Fibroblast of peridontal ligament (primary cell): Measurements from ENCODE around the gene KIF2C.
"Not testable (repeated sequence)": the region's sequence is repeated elsewhere in the genome, so short reads cannot be mapped to it uniquely, and the experiment has no call there.

Experiments
- DNase-seq: peaks from one replicate; pipeline ENCODE4 v3.0.0-alpha.2; 2010; ENCODE audit errors: extremely low read depth

KIF2C gene

DNA sequence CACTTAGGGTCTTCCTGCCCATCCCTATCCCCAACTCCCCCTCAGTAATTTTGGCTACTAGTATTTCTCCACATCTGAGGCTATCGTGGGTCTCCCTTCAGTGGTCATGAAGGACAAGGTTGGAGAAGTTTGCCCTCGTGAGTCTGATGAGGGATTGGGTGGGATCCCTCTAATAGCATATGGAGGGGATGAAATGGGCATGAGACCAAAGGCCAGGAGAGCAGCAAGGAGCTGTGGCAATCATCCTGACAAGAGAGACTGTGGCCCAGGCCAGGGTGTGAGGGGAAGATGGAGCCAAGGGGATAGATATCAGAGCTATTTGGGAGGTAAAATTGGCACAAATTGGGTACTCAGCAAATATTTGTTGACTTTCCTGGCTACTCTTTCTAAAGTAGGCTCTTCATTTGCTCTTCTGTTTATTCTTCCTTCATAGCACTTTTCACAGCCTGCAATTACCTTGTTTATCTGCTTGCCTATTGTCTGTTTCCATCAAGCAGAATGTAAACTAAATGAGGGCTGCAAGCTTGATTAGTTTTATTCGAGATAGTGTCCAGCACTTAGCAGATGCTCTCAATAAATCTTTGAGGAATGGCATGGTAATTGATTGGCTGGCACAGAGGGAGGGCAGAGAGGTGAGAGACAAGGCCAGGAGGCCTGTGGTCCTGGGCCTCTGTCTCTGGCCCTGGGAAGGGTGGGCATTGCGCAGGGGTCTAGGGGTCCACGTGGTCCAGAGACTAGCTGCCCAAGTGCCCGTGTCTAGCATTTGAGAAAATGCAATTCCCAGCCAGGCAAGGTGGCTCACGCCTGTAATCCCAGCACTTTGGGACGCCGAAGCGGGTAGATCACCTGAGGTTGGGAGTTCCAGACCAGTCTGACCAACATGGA is 59.1 kb downstream of the KIF2C start:
- DNase-seq: no peak

DNA sequence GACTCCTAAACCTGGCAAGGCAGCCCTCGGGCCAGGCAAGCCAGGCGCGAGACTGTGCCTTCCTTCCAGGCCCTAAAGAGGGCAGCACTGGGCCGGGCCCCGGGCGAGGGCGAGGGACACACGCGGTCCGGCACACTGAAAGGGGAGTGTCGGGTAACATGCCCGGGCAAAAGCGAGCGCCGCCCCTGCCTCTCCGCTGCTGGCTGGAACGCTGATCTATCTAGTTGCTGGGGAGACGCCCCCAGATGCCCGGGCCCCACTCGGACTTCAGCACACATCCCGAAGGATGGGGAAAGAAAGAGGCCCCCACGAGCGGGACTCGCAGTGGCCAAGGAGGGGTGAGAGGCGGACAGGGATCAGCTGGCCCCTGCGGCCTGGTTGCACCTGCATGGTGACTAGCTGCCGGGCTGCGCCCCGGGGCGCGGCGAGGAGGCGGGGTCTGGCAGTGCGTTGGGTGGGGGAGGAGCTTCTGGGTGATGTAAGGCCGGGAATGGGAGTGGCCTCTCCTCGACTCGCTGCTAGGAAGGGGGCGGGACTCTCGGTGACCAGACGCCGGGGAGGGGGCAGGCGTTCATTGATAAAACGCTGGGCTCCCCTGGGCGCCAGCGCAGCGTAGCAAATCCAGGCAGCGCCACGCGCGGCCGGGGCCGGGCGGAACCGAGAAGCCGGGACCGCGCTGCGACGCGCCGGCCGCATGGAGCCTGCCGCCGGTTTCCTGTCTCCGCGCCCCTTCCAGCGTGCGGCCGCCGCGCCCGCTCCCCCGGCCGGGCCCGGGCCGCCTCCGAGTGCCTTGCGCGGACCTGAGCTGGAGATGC is 60.3 kb downstream of the KIF2C start, which contains the start of gene PLK3:
PLK3 (plus strand) TSS at position 608 of the 815 bp plus-strand sequence; CDS start at position 695, 87 bp downstream.
- DNase-seq: peak; percentile 96

DNA sequence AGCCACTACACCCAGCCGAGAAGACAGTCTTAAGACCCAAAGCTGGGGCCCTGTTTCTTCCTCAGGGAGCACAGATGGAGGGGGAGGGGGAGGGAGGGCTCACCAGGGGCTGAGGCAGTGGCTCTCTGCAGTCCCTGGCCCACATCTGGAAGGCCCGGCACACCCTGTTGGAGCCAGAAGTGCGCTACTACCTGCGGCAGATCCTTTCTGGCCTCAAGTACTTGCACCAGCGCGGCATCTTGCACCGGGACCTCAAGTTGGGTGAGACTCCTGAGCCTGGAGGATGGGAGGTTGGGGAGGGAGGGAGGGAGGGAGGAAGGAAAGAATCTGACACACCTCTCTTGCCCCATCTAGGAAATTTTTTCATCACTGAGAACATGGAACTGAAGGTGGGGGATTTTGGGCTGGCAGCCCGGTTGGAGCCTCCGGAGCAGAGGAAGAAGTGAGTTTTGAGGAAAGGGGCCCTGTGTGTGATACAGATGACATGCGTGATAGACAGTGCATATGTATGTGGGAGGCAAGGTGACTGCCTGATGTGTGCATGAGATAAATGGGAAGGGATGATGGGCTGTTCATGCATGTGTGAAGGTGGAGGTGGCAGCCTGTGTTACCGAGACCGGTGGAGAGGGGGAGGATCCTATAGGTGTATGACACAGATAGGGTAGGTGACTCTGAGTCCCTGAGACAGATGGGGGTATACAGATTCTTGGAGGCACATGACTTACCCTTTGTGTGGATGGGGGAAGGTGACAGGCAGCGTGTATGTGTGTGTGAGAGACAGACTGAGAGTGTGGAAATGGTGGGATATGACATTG is 62.1 kb downstream of the KIF2C start:
- DNase-seq: no peak

DNA sequence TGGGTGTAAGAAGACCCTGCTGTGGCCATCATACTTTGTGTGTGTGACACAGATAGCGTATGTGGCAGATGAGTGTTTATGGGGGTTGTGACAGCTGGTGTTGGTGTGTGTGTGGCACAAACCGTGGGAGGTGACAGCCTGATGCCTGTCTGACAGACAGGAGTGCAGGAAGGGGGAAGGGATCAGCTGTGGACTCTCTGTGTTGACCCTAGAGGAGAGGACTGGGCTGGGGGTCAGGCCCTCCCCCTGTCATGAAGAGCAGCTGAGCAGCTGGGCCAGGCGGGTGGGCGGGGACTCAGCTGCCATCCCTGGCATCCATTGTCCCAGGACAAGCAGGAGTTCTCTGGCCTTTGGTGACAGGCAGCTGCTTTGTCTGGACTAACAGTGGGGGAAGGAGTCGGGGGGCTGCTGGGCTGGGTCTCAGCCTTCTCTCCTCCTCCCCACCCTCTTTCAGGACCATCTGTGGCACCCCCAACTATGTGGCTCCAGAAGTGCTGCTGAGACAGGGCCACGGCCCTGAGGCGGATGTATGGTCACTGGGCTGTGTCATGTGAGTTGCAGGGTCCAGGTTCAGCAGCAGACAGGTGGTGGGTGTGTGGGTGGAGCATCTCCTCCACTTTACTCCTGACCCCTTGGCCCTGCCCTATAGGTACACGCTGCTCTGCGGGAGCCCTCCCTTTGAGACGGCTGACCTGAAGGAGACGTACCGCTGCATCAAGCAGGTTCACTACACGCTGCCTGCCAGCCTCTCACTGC is 62.8 kb downstream of the KIF2C start:
- no peak for DNase-seq

DNA sequence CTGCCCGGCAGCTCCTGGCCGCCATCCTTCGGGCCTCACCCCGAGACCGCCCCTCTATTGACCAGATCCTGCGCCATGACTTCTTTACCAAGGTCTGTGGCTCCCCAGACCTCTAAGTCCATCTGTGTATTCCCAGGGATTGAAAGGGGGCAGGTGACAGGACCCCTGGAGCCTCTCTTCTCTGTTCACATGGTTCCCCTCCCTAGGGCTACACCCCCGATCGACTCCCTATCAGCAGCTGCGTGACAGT is 63.4 kb downstream of the KIF2C start:
- no peak for DNase-seq

DNA sequence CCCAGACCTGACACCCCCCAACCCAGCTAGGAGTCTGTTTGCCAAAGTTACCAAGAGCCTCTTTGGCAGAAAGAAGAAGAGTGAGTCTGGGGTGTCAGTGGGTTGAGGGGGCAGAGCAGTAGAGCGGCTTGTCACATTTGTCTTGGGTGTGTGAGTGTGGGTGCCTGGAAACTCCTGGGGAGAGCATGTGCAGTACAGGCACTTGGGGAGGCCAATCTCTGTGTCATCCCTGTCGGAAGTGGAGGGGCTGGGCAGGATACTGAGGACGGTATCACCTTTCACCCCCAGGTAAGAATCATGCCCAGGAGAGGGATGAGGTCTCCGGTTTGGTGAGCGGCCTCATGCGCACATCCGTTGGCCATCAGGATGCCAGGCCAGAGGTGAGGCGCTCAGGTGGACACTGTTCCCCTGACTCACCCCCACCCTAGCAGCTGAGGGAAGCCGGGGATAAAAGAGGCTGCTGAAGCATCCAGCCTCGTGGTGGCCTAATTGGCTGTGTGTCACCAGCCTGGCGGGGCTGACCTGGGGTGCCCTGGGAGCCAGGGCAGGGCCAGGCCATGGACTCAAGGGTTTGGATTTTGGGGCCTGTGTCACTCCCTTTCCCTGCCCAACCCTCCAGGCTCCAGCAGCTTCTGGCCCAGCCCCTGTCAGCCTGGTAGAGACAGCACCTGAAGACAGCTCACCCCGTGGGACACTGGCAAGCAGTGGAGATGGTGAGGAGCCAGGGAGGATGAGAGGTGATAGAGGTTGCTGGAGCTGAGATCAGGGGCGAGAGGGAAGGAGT is 63.9 kb downstream of the KIF2C start:
- no peak for DNase-seq

DNA sequence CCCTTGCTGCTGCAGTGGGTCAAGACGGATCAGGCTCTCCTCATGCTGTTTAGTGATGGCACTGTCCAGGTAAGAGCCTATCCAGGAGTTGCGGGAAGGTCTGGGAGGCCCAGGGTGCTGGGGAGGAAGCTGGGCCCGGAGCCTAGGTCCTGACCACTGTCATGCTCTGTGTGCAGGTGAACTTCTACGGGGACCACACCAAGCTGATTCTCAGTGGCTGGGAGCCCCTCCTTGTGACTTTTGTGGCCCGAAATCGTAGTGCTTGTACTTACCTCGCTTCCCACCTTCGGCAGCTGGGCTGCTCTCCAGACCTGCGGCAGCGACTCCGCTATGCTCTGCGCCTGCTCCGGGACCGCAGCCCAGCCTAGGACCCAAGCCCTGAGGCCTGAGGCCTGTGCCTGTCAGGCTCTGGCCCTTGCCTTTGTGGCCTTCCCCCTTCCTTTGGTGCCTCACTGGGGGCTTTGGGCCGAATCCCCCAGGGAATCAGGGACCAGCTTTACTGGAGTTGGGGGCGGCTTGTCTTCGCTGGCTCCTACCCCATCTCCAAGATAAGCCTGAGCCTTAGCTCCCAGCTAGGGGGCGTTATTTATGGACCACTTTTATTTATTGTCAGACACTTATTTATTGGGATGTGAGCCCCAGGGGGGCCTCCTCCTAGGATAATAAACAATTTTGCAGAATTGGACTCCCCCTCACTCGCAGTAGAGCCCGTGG is 65.8 kb downstream of the KIF2C start:
- DNase-seq: no peak

DNA sequence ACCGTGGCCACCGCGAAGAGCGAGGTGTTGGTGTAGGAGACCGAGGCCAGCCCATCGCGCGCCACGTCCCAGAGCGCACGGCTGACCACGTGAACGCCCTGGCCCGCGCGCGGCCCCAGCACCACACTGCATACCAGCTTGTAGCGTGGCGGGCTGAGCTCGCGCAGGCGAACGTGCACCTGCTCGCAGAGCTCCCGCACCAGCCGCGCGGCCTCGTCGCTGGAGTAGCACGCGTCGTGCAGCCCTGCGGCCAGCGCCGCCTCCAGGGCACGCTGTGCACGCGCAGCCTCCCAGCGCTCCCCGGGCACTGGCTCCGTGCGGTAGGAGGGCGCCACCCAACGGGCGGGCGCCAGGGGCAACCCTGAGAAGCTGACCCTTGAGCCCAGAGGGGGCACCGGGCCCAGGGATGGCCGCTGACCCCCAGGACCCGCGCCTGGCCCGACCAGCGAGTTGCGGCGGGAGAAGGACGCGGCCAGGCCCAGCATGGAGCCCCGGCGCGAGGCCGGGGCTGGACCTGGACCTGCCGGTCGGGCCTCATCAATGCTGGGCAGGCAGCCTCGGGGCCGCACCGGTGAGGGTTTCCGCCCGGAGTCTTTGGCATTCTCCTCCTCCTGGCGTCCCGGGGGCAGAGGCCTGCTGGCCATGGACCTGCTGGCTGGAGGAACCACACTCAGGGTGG is 66.5 kb downstream of the KIF2C start:
- DNase-seq: no peak

DNA sequence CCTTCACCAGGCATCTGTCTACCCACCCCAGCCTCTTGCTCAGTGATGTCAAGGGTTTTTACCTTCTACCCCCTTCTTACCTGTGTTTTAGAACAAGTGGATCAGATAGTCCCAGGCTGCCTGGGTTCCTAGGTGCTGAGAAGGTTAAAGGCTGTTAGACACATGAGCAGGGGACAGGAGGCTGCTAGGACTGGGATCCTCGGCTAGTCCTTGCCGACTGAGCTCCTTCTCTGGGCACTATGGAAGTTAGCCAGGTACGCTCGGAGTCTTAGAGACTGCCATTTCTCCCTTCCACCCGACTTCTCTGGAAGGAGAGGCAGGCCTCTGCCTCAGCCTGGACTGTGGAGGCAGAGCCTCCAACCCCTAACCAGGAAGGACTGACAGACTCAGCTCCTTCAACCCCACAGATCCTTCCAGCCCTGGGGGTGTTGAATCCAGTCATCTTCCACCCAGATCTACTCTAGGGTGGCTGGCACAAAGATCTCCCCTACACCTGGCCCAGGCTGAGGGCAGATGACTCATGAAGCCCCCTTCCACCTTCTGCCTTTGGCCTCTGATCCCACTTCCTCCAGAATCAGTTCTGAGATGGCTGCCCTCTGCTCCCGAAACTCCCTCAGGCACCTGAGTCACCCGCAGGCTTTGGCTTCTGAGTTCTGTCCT is 67.2 kb downstream of the KIF2C start, which contains the start of gene DYNLT4:
DYNLT4 (minus strand) TSS at position 648 of the 660 bp plus-strand sequence. CDS start 683 bp downstream, outside the sequence.
- DNase-seq: no peak

DNA sequence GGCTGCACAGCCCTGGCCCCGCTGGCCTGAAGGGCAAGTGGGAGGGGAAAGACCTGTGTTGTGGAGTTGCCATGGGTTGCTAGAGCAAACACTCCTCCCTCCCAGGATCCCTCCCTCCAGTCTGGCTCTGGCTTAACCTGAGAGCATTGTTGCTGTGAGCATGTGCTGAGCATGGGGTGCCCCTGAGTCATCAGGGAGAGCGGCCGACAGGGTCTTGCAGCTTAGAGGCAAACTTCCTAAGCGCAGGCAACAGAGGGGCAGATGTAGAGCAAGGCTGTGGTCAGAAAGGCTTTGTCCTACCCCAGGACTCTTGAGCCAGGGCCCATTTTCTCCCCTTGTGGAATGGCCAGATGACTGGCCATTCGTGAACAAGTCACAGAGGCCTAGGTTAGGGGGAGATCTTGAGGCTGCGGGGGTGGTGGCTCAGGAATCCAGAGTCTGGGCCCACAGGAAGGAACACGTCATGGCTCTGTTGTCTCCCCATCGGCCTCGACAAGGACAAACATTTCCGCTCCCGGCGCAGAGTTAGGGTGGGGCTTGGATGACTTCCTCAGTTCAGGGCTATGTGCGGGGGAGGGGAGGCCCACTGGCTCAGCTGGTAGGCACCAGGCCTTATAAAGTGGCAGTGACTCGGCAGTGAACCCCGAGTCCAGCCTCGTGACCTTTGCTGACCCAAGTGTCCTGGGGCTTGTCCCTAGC is 67.9 kb downstream of the KIF2C start:
- peak; percentile 99 for DNase-seq

DNA sequence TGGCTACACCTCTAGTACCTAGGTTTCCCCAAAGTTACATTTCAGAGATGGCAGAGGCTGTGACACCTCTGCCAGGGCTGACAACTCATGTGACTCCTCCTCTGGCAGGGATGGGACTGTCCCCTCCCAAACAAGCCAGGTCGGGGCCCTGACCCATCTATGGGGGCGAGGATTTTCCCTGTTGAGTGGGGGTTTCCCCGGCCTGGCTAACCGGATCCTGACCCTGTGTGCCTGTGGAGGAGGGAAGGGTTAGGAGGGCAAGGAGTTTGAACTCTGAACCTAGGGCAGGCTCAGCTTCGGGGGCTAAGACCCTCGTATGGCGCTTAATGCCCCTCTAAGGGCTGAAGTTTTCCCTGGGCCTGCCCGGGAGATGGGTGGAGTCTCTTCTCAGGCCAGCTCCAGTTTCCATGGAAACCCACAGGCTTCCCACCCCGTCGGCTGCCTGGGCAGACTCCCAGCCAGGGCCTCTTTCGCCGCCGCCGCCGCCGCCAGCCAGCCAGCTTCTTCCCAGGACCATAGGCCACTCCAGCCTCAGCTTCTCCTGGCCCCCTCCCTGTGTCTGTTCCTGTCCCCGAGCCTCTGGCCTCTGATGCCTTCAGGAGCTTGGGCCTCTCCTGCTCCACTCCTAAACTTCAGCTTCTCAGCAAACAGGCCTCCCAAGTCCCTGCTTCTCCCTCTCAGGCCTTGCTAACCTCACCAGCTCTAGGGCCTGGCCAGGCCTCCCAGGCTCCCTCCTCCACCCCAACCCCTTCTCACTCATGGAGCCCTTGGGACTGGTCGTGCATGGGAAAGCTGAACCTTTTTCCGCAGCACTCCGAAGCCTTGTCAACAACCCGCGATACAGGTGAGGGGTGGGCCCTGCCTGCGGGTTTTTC is 68.7 kb downstream of the KIF2C start, which contains the start of gene BTBD19:
BTBD19 (plus strand) TSS at position 461 of the 875 bp plus-strand sequence; CDS start at position 759, 298 bp downstream.
- peak; percentile 91 for DNase-seq

DNA sequence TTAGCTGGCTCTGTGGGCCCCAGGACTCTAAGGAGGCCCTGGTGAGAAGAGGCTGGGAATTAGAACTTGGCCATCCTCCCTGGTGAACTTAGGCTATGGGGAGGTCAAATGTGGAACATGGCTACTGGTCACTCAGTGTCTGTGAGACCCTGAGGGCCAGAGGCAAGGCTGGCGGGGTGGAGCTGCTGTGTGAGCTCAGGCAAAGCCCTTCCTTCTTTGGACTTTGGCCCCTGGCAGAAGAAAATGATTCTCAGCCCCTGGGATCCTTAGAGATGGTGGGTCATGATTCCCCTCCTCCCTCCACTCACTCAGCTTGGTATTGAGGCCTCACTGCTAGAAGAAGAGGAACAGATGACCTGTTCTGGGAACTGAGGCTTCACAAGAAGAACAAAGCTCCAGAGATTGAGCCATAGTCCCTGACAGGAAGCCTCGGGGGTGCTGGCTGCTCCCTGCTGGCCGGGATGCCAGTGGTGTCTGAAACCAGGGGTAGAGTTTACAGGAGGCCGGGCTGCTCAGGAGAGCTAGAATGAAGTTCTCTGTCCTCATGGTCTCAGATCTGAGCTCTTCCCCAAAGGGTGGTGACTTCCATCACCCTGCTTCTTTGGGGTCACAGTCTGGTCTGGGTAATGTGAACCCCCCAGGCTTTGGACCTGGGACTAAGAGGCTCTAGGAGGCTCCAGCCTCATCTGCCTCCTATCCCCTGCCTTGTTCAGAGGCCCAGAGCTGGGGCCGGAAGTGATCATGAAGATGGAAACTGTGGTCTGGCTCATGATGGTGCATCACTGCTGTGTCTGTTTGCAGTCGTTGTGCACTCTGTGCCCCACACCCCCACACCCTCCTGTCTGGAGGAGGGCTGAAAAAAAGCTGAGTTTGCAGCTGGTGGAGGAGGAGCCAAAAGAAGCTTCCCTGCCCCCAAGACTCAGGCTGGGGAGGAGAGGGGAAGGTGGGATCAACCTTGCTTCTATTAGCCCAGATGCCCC is 69.6 kb downstream of the KIF2C start:
- DNase-seq: peak; percentile 49

DNA sequence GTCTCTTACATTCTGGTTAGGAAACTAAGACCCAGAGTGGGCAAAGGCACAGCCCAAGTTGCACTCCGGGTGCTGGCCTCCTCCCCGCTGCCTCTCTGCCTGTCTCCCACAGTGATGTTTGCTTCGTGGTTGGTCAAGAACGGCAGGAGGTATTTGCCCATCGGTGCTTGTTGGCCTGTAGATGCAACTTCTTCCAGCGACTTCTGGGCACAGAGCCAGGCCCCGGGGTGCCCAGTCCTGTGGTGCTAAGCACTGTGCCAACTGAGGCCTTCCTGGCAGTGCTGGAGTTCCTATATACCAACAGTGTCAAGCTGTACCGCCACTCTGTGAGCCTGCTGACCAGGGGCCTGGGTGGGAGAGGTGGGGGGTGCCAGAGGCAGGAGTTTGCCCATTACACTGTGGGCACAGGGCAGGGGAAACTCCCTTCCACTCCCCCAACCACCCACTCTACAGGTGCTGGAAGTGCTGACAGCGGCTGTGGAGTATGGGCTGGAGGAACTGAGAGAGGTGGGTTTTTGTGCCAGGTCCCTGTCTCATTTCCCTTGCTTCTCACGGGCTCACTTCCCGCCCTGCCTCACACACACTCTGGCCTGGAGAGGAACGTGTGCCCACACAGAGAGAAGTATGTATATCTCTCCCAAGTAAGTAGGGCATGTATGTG is 70.6 kb downstream of the KIF2C start:
- no peak for DNase-seq

DNA sequence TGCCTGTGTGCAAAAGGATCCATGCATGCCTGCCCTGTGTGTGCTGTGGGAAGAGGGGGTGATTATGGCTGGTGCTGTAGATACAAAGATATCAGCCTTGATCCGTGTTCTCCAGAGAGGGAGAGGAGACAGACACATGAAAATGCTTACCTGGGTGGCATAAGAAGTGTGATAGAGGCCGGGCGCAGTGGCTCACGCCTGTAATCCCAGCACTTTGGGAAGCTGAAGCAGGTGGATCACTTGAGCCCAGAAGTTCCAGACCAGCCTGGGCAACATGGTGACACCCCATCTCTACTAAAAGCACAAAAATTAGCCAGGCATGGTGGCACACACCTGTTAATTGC is 71.1 kb downstream of the KIF2C start:
- DNase-seq: not testable (repeated sequence)

DNA sequence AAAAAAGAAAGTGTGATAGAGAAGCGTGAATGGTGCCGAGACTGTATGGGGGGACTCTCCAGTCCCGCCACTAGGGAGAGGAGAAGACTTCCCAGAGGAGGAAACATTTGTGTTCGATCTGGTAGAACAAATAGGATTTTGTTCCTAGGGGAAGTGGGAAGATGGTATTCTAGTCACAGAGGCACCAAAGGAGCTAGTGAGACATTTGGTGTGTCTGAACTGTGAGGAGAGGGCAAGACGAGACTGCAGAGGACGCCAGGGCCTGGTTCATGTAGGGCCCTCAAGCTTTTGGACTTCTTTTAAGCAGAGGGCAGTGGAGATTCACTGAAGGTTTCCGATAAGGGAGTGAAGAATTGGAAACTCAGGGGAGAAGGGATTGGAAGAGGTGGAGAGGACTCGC is 71.6 kb downstream of the KIF2C start:
- DNase-seq: no peak
